HepG2 (cell line): Measurements from ENCODE around the gene SMARCAD1.

Experiments used
- ATRX ChIP-seq: sonication (generic); formaldehyde crosslinking; IDR thresholded peaks from 2 replicates; pipeline ENCODE4 v1.4.0; 2020; ENCODE audit warnings: missing genetic modification reagents, borderline replicate concordance
- CTCF ChIP-seq: sonication (generic); formaldehyde crosslinking; IDR thresholded peaks from 2 replicates; pipeline ENCODE4 v1.5.0; 2020; ENCODE audit warnings: mild to moderate bottlenecking, missing genetic modification reagents, moderate library complexity
- FOSL1 ChIP-seq: sonication (generic); formaldehyde crosslinking; IDR thresholded peaks from 2 replicates; pipeline ENCODE4 v1.9.0; 2021; ENCODE audit warnings: missing genetic modification reagents, borderline replicate concordance
- JUND ChIP-seq: sonication (generic); formaldehyde crosslinking; IDR thresholded peaks from 2 replicates; pipeline ENCODE4 v1.8.0; 2022; ENCODE audit warnings: mild to moderate bottlenecking, missing genetic modification reagents
- KDM4B ChIP-seq: sonication (generic); formaldehyde crosslinking; IDR thresholded peaks from 2 replicates; pipeline ENCODE4 v1.4.0; 2020; ENCODE audit warnings: missing genetic modification reagents
- POLR2AphosphoS5 ChIP-seq: IDR thresholded peaks from 2 replicates; pipeline ENCODE4 v1.6.1; 2012; ENCODE audit warnings: low read depth, low read length
- THRA ChIP-seq: sonication (generic); formaldehyde crosslinking; IDR thresholded peaks from 2 replicates; pipeline ENCODE4 v1.4.0; 2020; ENCODE audit warnings: missing genetic modification reagents, borderline replicate concordance
- ZNF10 ChIP-seq: sonication (generic); formaldehyde crosslinking; IDR thresholded peaks from 2 replicates; pipeline ENCODE4 v1.4.0; 2020; ENCODE audit warnings: mild to moderate bottlenecking, low read depth, missing genetic modification reagents, borderline replicate concordance
- ZNF232 ChIP-seq: sonication (generic); formaldehyde crosslinking; IDR thresholded peaks from 2 replicates; pipeline ENCODE4 v1.4.0; 2020; ENCODE audit warnings: missing genetic modification reagents, borderline replicate concordance
- TF ChIP-seq, protein P1 (sequence below): sonication (generic); formaldehyde crosslinking; conservative IDR thresholded peaks from 2 replicates; pipeline ENCODE4 v1.8.0; 2022; ENCODE audit warnings: missing genetic modification reagents
- TF ChIP-seq, protein P2 (sequence below), 2 experiments: IDR thresholded peaks; 2 replicates each; pipeline ENCODE4 v1.6.1; 2011 to 2012; ENCODE audit warnings: low read length in 2 of 2, borderline replicate concordance in 1 of 2, low read depth in 1 of 2, mild to moderate bottlenecking in 1 of 2, moderate library complexity in 1 of 2

DNA sequence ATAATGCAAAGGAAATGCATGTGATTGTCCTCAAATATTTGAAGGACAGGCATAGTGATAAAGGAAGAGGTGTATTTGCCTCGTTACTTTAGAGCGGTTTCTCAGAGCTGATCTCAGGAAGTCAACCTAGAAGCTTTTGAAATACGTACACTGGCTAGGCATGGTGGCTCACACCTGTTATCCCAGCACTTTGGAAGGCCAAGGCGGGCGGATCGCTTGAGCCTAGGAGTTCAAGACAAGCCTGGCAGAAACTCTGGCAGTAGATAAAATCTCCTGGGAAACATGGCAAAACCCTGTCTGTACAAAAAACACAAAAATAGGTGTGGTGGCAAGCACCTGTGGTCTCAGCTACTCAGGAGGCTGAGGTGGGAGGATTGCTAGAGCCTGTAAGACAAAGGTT, 24.9 kb downstream of the SMARCAD1 start:
- no peak for TF ChIP-seq CTCF (CRISPR knock-in tag)
- TF ChIP-seq, protein P1, sequence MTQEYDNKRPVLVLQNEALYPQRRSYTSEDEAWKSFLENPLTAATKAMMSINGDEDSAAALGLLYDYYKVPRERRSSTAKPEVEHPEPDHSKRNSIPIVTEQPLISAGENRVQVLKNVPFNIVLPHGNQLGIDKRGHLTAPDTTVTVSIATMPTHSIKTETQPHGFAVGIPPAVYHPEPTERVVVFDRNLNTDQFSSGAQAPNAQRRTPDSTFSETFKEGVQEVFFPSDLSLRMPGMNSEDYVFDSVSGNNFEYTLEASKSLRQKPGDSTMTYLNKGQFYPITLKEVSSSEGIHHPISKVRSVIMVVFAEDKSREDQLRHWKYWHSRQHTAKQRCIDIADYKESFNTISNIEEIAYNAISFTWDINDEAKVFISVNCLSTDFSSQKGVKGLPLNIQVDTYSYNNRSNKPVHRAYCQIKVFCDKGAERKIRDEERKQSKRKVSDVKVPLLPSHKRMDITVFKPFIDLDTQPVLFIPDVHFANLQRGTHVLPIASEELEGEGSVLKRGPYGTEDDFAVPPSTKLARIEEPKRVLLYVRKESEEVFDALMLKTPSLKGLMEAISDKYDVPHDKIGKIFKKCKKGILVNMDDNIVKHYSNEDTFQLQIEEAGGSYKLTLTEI (CRISPR knock-in tag) = no peak
- no peak for TF ChIP-seq POLR2AphosphoS5
- no peak for TF ChIP-seq ZNF10 (CRISPR knock-in tag)
- no peak for TF ChIP-seq JUND (CRISPR knock-in tag)
- TF ChIP-seq ZNF232 (CRISPR knock-in tag) = no peak
- TF ChIP-seq, protein P2, sequence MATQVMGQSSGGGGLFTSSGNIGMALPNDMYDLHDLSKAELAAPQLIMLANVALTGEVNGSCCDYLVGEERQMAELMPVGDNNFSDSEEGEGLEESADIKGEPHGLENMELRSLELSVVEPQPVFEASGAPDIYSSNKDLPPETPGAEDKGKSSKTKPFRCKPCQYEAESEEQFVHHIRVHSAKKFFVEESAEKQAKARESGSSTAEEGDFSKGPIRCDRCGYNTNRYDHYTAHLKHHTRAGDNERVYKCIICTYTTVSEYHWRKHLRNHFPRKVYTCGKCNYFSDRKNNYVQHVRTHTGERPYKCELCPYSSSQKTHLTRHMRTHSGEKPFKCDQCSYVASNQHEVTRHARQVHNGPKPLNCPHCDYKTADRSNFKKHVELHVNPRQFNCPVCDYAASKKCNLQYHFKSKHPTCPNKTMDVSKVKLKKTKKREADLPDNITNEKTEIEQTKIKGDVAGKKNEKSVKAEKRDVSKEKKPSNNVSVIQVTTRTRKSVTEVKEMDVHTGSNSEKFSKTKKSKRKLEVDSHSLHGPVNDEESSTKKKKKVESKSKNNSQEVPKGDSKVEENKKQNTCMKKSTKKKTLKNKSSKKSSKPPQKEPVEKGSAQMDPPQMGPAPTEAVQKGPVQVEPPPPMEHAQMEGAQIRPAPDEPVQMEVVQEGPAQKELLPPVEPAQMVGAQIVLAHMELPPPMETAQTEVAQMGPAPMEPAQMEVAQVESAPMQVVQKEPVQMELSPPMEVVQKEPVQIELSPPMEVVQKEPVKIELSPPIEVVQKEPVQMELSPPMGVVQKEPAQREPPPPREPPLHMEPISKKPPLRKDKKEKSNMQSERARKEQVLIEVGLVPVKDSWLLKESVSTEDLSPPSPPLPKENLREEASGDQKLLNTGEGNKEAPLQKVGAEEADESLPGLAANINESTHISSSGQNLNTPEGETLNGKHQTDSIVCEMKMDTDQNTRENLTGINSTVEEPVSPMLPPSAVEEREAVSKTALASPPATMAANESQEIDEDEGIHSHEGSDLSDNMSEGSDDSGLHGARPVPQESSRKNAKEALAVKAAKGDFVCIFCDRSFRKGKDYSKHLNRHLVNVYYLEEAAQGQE (IDR thresholded peaks at IDR 0.05; ENCODE audit: borderline replicate concordance in 1 of 2, low read depth in 1 of 2, low read length in 2 of 2) = no peak
- no peak for TF ChIP-seq FOSL1
- TF ChIP-seq ATRX = no peak
- no peak for TF ChIP-seq KDM4B (CRISPR knock-in tag)
- TF ChIP-seq THRA = no peak
